IMR-90 (cell line): Measurements from ENCODE around the gene PPWD1. TPM values are rescaled to one million over a fixed set of nuclear protein-coding genes. Genes with fewer than 3 reads are reported as not detected.

Experiments
- microRNA-seq, 2 experiments: library from miRNA; stranded (forward) in 1 of 2; unstranded in 1 of 2; fragments of 10-50 nt in 1 of 2; fragments of <30 nt in 1 of 2; gene quantifications in 1 of 2; microRNA quantifications in 1 of 2; one replicate each; pipeline versions ENCODE3 to v1.1.0; 2013 to 2020; ENCODE audit not compliant: insufficient read depth in 1 of 2, insufficient read length in 1 of 2, unreplicated experiment in 1 of 2
- polyA plus RNA-seq, 3 experiments: library from polyadenylated mRNA; depleted of rRNA; stranded (reverse); fragments of >200 nt; gene quantifications; 2 replicates each; pipeline ENCODE4 v1.2.3, GENCODE V29; 2012; ENCODE audit warnings: low replicate concordance in 1 of 3
- small RNA-seq, 5 experiments: library from RNA; depleted of rRNA; stranded (forward); fragments of <200 nt; gene quantifications; one replicate each; pipeline ENCODE3, GENCODE V24; 2012
- total RNA-seq: library from RNA; depleted of rRNA; stranded (reverse); fragments of >200 nt; gene quantifications from 2 replicates; pipeline ENCODE4 v1.2.3, GENCODE V29; 2012; rRNA removed

Gene PPWD1
- total and polyA plus RNA-seq, 2 of the 4 experiments (the other 2 are of a cell fraction): 12.5 to 17.9 TPM

Small RNA genes lying within 50 kb of the gene (microRNA-seq; reads per million reads assigned to microRNA genes)
- not detected for gene RNU6-540P (ENCODE audit: insufficient read depth, insufficient read length)

Small RNA genes lying within 50 kb of the gene (small RNA-seq; reads per million reads assigned to genes)
- 0 reads per million in 5 experiments for gene RNU6-540P

Other genes starting within 250 kb of the PPWD1 start
- gene ADAMTS6, start 81.4 kb upstream of the PPWD1 start, total RNA-seq: 160 and 173 TPM in 2 replicates
- gene ADAMTS6, start 81.4 kb upstream of the PPWD1 start, polyA plus RNA-seq (2012; rRNA removed): 21.0 and 23.9 TPM in 2 replicates
- 5.6 and 13.6 TPM in 2 replicates for gene CENPK, start 128 bp upstream of the PPWD1 start, total RNA-seq
- gene CENPK, start 128 bp upstream of the PPWD1 start, polyA plus RNA-seq (2012; rRNA removed): 6.6 and 9.4 TPM in 2 replicates
- 28.9 and 33.1 TPM in 2 replicates for gene TRIM23, start 61.0 kb downstream of the PPWD1 start, total RNA-seq
- 3.7 and 4.1 TPM in 2 replicates for gene TRIM23, start 61.0 kb downstream of the PPWD1 start, polyA plus RNA-seq (2012; rRNA removed)
- gene SHLD3, start 61.7 kb downstream of the PPWD1 start, total RNA-seq: 2.5 and 3.9 TPM in 2 replicates
- 1.6 and 1.7 TPM in 2 replicates for gene SHLD3, start 61.7 kb downstream of the PPWD1 start, polyA plus RNA-seq (2012; rRNA removed)
- 17.2 and 26.7 TPM in 2 replicates for gene TRAPPC13, start 61.7 kb downstream of the PPWD1 start, total RNA-seq
- 9.6 and 10.1 TPM in 2 replicates for gene TRAPPC13, start 61.7 kb downstream of the PPWD1 start, polyA plus RNA-seq (2012; rRNA removed)
- 15.1 and 25.6 TPM in 2 replicates for gene SGTB, start 158.8 kb downstream of the PPWD1 start, total RNA-seq
- gene SGTB, start 158.8 kb downstream of the PPWD1 start, polyA plus RNA-seq (2012; rRNA removed): 5.9 and 7.5 TPM in 2 replicates
- 37.1 and 50.3 TPM in 2 replicates for gene NLN, start 158.9 kb downstream of the PPWD1 start, total RNA-seq
- gene NLN, start 158.9 kb downstream of the PPWD1 start, polyA plus RNA-seq (2012; rRNA removed): 14.2 and 19.1 TPM in 2 replicates